ENCODE results near the gene NAALADL2.

GRCh38 chr3:175272392-175272791 is 413.3 kb downstream of the NAALADL2 start:
- no peak for TF ChIP-seq CTCF (IDR thresholded peaks at IDR 0.05; ENCODE audit: poor library complexity, severe bottlenecking)
- no peak for TF ChIP-seq EZH2 (IDR thresholded peaks at IDR 0.05; ENCODE audit: borderline replicate concordance, insufficient read depth, low read length, poor library complexity, severe bottlenecking)
- TF ChIP-seq POLR2AphosphoS5 (IDR thresholded peaks at IDR 0.05) = no peak
- TF ChIP-seq TAF1 (IDR thresholded peaks at IDR 0.05; ENCODE audit: low read depth) = no peak
- no peak for TF ChIP-seq REST (IDR thresholded peaks at IDR 0.05; ENCODE audit: borderline replicate concordance)
- TF ChIP-seq EP300 (conservative IDR thresholded peaks at IDR 0.05; ENCODE audit: poor library complexity, severe bottlenecking) = no peak
